ENCODE data around the gene PPM1H.

PPM1H gene

DNA sequence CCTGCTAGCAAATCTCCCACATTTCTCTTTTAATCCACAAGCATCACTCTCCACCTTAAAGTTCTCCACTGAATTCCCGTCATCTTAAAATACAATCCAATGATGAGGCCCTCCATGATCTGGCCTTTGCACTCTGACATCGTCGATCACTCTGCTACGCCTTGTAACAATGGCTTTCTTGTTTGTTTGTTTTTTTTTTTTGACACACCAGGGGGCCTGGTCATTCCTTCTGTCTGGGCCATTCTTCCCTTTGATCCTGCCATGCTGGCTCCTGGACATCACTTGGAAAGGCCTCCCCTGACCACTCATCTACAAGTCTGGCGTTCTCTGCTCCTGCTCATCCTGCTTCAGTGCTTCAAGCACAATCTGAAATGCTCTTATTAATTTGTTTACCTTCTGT lies 233.5 kb downstream of the PPM1H start:
- no peak for DNase-seq

DNA sequence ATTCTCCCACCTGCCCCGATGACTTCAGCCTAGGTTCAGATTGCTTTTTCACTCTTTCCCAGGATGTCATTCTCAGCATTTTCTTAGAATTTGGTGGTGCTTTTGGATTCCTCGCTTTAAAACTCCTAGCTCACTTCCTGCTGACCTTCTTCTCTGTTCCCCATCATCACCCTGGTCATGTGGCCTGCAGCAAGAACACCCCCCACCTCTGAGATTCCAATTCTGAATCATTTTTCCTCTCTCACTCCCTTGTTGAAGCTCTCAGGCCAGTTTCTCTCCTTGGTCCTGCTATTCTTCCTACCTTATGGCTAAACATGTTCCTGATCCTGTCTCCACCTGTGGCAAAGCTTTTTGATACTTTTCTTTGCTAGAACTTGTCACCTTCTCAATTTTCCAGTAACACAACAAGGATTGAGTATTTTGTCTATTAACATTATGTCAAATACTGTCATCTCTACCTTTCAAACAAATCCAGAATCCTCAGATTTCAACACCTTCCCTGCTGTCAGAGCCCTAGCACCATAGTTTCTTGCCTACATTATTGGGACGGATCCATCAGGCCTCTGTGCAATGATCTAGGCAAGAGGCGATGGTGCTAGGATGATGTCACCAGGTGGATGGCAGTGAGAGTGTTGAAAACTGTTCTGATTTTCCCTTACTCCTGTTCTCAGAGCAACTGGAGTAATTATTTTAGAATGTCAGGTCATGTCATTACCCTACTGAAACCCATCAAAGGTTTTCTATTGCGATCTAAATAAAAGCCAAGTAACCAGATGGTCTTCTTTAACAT lies 234.7 kb downstream of the PPM1H start:
- DNase-seq = no peak

DNA sequence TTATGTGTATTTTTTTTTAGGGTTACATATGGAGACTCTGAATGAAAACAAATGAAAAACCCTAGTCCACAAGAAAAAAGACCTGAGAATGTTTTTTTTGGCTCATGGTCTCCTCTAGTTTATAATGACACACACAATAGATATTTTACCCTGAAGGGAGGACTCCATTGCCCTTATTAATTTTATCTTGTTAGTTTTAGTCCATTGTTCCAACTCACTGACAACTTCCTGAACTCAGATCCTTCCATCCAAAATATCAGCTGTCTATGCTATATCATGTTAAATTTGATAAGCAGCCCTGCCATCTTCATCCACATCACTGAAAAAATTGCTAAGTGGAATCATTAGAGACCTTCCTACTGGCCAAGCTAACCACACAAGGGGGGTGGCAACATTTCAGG lies 236.2 kb downstream of the PPM1H start:
- no peak for DNase-seq

DNA sequence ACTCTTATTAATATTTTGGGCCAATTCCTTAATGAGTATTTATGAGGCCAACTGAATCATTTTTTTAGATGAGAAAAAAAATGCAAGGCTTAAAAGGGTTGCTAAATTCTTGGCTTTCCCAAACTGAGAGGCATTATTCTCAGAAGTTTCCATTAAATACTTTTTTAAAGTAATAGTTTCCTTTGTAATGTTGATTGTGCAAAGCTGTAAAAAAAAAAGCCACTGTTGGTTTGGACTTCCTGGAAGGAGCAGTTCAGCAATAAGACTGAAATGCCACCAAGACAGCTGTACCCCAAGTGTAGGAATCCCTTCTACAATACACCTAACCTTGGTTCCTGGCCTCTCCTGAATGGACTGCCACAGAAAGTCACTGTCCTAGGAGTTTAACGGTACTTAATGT lies 237.1 kb downstream of the PPM1H start:
- DNase-seq = no peak

DNA sequence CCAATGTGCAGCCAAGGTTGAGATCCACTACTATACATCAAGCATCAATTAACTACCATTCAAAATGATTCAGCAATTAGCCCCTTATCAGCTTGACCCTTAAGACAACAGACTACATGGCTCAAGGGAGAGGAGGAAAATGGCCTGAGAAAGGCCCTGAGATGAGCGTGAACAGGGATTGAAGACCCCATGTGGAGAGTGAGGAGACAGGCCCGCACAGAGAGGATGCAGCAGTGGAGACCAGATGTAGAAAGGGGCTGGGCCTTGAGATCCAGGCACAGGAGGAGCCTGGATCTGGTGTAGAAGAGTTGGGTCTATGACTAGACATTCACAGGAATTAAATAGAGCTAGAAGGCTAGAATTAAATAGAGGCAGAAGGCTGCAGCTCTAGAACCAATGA lies 239.3 kb downstream of the PPM1H start:
- DNase-seq = no peak

DNA sequence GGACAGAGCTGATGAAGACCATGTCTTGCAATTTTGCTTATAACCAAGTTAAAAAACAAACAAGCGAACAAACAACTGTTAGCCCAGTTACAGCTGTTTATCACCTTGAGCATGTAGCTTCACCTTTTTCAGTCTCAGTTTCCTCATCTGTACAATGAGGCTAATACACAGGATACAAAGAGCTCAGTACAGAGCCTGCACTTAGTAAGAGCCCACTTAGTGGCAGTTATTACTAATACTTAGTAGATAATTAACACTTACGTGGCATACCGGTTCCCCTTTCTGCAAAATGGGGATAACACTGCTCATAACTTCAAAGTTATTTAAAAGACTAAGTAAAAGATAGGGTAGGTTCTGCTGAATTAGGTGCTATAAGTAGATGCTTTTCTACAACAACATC lies 240.3 kb downstream of the PPM1H start:
- DNase-seq = no peak

DNA sequence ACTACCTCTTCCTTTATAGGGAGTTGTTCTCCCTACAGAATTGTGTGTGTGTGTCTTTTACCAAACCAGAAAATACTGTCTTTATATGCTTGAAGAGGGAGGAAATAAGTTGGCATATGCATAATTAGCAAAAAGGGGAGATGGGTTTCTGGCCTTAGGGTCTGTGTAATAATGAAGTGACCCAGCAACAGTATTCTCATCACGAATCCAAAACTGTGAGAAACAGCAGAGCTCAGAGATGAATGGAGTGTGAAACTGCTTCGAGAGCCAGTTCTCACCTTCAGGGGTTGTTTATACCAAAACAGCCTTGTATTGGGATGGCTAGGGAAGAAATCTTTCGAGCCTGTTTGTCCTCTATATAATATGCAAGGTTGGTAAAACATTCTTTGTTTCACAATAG lies 240.8 kb downstream of the PPM1H start:
- DNase-seq = peak; percentile 30

DNA sequence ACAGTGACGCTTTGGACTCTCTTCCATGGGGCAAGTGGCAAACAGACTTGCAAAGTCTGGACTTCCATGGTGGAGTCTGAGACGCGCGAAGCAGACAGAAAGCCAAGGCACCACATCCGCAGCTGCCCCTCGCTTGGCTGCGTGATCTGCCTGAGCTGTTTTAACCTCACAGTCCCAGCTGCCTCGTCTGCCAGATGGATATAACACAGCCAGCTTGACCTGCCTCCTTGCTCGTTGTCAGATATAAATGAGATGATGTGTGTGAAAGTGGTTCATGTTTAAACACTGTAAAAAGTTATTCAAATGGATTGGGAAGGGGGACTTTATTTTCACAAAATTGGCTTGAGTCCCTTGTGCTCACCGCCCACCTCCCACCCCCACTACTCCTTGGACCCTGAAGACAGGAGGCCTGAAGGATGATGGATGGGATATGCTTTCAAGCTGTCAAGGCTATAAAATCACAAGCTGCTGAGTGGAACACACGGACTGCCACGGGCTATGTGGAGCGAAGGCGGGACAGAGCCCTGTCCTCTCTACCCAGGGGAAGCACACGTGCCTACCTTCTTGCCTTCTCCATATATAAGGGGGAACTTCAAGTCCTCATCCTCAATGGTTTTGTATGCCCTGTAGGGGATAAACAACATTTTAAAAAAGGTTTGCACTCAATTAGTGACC lies 241.4 kb downstream of the PPM1H start:
- DNase-seq = peak; percentile 79

DNA sequence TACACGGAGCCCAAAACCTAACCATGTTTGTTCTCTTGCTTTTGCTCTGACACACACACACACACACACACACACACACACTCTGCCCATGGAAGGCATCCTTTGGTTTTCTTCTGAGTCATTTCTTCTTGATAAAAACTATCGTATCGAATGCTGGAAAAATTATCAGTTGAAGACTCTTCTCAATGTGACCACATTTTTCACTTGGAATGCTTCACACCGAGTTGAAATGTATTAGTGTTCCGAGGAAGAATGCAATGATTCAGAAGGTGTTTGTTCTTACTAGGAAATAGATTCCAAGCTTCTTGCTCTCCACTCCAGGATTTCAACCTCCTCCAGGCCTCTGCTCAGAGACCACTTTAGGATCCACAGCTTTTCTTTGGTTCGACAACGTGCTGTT lies 242.1 kb downstream of the PPM1H start:
- DNase-seq = no peak

DNA sequence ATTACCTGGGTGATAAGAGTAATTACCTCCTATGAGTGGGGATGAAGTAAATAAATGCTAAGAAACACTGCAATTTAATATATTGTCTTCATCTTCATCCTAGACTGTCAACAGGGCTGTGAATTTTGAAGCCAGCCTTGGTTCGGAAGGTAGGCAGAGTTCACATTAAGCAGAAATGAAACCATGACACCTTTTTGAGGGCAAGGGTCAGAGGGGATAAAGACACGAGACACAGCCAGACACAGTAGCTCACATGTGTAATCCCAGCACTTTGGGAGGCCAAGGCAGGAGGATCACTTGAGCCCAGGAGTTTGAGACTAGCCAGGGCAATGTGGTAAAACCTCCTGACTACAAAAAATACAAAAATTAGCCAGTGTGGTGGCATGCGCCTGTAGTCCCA lies 243.6 kb downstream of the PPM1H start:
- DNase-seq = no peak

DNA sequence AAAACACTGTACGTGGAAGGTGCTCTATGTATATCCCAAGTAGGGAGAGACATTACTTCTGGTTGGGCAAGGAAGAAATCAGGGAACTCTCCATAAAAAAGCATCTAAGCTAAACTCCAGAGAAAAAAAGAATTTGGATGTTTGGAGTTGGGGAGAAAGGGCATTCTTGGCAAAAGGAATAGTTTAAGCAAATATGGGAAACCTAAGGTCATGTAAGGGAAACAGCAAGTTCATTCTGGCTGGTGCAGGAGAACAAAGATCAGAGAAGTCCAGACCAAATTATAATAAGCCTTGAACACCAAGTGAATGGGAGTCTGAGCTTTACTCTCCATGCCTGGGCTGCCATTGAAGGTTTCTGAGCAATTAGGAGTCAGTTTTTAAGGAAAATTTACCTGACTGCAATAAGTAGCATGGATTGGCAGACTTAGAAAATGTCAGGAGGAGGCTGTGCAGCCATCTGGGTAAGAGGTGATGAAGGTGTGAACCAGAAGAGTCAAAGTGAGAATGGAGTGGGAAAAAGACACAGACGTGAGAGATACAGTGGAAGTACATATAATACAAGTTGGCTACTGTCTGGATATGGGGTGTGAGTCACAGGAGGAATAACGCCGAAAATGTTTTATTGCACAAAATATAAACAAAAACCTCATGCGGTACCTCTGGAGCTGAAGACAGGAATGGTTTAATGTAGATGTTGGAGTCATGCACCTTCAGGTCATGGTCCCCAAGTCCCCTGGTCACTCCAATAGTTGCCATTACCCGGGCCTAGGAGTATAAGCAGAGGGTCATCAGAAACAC lies 245.7 kb downstream of the PPM1H start:
- DNase-seq = no peak

DNA sequence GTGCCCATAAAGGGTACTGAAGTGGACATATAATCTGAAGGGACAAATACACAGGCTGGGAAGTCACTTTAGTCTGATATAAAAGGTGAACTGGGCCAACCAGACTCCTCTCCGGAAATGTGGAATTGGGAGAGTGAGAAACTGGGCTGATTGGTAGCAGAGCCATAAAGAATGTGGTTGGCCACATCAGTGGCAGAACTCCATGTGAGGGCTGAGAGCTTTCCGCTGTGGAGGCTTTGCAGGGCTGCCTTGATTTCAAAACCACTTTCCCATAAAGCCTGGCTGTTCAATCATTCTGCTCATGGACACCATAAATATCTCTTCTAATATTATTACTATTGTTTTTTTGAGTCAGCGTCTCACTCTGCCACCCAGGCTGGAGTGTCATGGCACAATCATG lies 248.0 kb downstream of the PPM1H start:
- DNase-seq = no peak

DNA sequence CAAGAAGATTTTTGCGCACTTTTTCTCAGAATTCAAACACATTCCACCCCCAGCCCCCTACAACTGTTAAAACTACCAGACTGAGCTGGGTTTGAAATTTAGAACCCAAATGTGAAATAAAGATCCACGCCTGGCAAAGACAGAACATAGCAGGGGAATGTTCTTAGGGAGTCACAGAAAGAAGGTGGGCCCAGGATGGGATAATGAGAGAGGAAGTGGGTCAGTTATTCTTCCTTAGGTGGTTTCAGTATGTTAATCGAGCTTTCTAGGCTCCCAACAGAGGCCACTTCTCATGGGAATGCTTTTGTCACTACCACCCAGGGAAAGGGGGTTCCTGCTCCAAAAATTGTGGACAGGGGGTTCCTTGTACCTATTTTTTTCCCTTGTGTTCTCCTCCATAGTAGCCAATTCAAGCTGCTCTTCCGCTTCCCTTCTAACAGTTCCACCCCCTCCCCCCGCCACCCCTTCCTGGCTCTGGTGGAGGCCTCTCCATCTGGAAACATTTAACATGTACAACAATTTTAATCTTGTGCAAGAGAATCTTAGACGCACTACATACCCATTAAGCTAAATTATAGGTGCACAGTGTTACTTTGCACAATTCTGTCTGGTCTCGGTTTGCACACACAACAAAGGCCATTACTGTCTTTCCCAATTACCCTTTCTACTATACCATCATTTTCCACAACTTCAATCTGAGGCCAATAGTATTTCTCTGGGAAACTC lies 250.2 kb downstream of the PPM1H start:
- DNase-seq = peak; percentile 69

DNA sequence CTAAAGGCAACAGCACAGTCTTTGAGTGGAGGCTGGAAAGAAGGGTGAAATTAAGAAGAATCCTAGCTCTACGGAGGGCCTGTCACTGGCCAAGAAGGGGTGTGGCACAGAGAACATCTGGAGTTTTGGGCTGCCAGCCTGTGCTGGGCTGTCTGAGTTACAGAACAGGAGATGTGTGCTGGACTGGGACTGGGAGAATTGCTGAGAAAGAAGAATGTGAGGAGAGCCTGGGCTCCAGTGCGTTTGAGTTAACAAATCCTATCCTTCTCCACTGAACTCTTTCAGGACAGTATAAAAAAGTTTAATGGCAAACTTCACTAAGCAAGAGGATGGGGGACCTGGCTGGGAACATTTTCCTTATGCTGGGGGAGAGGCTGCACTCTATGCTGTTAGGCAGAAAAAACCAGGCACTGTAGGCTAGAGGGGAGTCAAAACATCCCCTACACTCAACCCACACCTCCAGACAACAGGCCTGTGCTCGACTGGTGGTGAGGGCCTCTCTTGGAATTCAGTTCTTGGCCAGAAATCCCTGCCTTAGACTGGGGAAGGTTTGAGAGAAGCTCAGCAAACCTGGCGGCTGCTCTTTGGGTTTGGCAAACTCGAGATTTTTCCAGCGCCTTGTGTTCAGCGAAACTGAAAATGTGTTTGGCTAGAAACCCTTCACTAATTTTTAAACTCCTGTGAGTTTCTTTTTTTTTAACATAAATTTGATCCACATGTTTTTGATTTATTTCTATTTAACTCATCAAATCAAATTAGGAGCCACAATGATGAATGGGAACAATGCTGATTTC lies 251.0 kb downstream of the PPM1H start:
- peak; percentile 84 for DNase-seq

DNA sequence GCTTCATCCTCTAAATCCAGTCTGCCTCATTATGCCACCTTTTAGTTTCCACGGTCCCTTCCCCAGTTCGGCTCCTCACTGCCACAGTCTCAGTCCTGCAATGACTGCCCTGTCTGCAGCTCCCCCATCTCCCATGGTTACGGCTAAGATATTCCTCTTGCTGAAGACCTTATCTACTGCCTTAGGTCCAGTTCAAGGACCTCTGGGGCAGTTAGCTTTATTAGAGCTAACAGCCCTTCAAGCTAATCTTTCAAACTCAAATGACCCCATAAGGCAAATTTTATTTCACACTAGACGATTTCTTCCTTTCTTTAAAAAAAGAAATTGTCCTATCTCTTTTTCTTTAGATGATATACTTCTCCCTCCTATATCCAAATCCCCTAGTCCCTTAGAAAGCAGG lies 253.6 kb downstream of the PPM1H start:
- DNase-seq = no peak

DNA sequence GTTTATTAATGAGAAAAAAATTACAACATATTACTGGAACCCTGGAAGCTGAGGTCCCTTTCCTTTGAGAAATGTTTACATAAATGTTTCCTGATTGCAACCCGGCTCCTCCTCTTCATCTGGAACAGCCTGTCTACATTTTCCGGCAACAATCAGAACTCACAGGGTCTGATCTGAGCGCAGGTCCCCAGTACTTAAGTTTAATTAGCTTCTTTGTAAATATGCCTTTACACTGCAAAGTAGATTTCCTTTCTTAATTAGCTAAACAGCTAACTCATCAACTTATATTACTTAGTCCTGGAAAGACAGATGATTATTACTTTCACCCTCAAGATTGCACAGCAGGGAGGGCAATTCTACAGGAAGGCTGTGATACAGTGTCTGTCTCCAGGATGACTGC lies 255.3 kb downstream of the PPM1H start:
- no peak for DNase-seq

DNA sequence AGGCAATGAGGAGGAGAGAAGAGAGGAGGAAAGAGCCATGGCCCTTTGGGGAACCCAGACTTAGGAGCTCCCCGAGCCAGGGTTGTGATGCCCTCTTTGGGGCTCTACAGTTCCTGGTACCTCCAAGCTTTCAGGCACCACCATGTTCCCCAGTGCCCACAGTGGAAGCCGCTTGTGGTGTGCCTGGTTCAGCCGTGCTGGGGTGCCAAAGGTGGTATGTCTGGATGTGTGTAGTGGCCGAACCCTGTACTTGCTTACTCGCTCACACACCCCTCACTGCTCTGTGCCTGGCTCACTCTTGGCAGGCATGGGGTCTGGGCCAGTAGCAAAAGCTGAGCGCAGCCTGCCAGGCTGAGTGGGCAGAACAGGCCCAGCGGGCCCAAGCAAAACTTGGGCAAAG lies 257.6 kb downstream of the PPM1H start:
- DNase-seq = no peak

DNA sequence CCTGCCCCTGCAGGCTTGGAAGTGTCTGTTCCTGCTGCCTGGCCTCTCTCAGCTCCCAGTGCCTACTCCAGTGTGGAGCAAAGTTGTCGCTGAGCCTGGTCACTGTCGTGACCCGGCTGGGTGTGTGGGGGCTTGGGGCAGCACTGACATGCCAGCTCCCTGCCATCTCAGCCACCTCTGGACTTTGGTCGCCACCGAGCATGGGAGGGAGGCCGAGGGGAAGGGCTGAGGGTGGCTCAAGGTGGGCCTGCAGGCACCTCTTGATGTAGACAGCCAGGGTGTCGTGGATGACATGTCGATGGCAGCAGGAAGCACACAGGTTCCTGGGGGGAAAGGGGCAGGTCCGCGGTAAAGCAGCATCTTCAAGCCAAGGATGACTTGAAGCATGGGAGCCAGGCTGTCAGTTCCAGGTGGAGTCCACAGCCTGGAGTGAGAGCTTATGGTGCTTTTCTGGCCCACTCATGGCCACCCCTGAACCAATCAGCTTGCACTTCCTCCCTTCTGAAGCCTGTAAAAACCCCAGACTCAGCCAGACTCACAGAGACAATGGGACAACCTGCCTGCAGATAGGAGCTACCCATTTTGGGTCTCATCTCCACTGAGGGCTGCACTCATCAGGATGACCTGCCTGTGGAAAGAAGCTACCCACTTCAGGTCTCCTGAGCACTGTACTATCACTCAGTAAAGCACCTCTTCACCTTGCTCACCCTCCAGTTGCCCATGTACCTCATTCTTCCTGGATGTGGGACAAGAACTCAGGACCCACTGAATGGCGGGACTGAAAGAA lies 258.2 kb downstream of the PPM1H start:
- no peak for DNase-seq

DNA sequence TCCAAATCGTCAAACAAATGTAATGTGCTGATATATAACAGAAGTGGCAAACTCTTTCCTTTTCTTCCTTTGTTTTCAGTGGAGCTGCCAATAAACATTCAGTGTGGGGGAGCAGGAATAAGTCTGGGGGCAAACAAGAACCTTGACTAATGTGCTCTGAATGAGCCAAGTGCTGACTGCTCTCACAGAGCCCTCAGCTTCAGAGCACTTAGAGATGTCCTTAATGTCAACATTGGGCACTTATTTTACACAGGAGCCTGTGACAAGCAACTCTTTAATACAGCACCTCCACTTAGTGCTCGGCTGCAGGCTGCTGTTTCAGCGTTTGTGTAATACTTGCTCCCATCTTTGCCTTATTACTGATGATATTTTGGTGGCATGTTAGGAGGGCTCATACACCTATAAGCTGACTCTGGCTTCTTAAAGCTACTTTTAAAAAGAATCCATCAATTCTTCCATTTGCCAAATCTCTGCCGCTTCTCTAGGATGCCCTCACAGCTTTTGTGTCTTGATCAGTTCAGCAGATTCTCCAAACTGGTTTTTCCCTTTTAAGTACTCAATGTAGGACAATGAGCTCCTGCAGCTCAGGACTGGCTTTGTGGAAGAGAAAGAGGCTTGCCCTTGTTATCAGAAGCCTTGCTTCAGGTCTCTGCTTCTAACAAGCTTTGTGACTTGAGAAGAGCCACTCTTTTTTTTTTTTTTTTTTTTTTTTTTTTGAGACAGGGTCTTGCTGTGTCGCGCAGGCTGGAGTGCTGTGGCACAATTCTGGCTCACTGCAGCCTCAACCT lies 261.7 kb downstream of the PPM1H start:
- DNase-seq = no peak

DNA sequence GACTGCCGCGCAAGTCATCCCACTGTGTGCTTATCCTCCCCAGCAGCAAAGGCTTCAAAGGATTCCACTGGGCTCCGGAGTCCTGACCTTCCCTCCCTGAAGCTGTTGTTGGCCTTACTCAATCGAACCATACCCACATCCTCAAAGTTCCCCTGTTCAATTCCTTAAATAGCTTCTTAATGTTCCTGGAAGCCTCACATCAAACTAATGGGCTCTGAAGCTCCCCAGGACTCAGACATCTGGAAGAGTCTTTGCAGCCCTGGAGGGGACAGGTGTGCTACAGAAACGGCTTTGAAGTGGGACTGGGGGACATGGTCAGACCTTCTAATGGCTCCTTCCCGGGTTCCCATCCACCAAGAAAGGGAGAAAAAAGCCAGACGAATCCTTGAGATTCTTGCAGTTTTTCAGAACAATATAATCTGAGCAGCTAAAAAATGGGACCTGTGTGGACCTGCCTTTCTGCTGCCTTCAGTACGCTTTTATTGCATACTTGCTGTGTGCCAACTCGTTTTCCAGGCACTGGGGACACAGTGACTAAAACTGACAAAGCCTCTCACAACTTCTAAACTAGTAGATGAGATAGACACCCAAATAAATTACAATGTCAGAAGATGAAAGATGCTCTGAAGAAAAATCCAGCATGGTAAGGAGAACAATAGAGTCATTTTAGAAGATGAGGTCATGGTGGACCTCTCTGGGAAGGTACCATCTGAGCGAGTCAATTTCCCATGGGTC lies 263.8 kb downstream of the PPM1H start:
- DNase-seq = no peak

Data from eye (tissue), 1 donor.